ENCODE data around the gene GRM8. TPM values are rescaled to one million over a fixed set of nuclear protein-coding genes. Genes with fewer than 3 reads are reported as not detected.

GRM8 gene
- 0.19 TPM in 1 of 2 replicates, not detected in the other for total RNA-seq

GRCh38 chr7:127252778-127253280 is at the start of gene GRM8:
TSS of gene GRM8 (minus strand) at chr7:127252941.
- no peak for DNase-seq (ENCODE audit: extremely low read depth, low read depth, low spot score)

GRCh38 chr7:127290801-127291361 is 38.1 kb upstream of the GRM8 start:
- DNase-seq (ENCODE audit: extremely low read depth, low read depth, low spot score) = no peak

- DNase-seq (ENCODE audit: extremely low read depth, low read depth, low spot score) = no peak
Measured at GRCh38 chr7:127290116-127290655, 37.4 kb upstream of the GRM8 start.

- DNase-seq (ENCODE audit: extremely low read depth, low read depth, low spot score) = no peak
Measured at GRCh38 chr7:127287133-127287532, 34.4 kb upstream of the GRM8 start.

- DNase-seq (ENCODE audit: extremely low read depth, low read depth, low spot score) = no peak
Measured at GRCh38 chr7:127270093-127270492, 17.4 kb upstream of the GRM8 start.

GRCh38 chr7:127266047-127266446 is 13.3 kb upstream of the GRM8 start:
- DNase-seq (ENCODE audit: extremely low read depth, low read depth, low spot score) = no peak

- no peak for DNase-seq (ENCODE audit: extremely low read depth, low read depth, low spot score)
Measured at GRCh38 chr7:127264219-127264618, 11.5 kb upstream of the GRM8 start.

GRCh38 chr7:127258111-127258510 is 5.4 kb upstream of the GRM8 start:
- no peak for DNase-seq (ENCODE audit: extremely low read depth, low read depth, low spot score)

- DNase-seq (ENCODE audit: extremely low read depth, low read depth, low spot score) = no peak
Measured at GRCh38 chr7:127257086-127257485, 4.3 kb upstream of the GRM8 start.

- DNase-seq (ENCODE audit: extremely low read depth, low read depth, low spot score) = no peak
Measured at GRCh38 chr7:127256041-127256725, 3.4 kb upstream of the GRM8 start.

- no peak for DNase-seq (ENCODE audit: extremely low read depth, low read depth, low spot score)
Measured at GRCh38 chr7:127254163-127254684, 1.5 kb upstream of the GRM8 start.

GRCh38 chr7:127253281-127254162 is 781 bp upstream of the GRM8 start:
- DNase-seq (ENCODE audit: extremely low read depth, low read depth, low spot score) = no peak

GRCh38 chr7:127252377-127252713 is 396 bp downstream of the GRM8 start:
- DNase-seq (ENCODE audit: extremely low read depth, low read depth, low spot score) = no peak

- no peak for DNase-seq (ENCODE audit: extremely low read depth, low read depth, low spot score)
Measured at GRCh38 chr7:127251465-127252376, 1.0 kb downstream of the GRM8 start.

GRCh38 chr7:127251036-127251464 is 1.7 kb downstream of the GRM8 start:
- no peak for DNase-seq (ENCODE audit: extremely low read depth, low read depth, low spot score)

- DNase-seq (ENCODE audit: extremely low read depth, low read depth, low spot score) = no peak
Measured at GRCh38 chr7:127250312-127251035, 2.3 kb downstream of the GRM8 start.

GRCh38 chr7:127245607-127246006 is 7.1 kb downstream of the GRM8 start:
- no peak for DNase-seq (ENCODE audit: extremely low read depth, low read depth, low spot score)

GRCh38 chr7:127245002-127245401 is 7.7 kb downstream of the GRM8 start:
- no peak for DNase-seq (ENCODE audit: extremely low read depth, low read depth, low spot score)

- no peak for DNase-seq (ENCODE audit: extremely low read depth, low read depth, low spot score)
Measured at GRCh38 chr7:127239814-127240213, 12.9 kb downstream of the GRM8 start.

All from glomerular endothelial cell (primary cell).